ENCODE measurements around the gene GPR39.

Gene GPR39

GRCh38 chr2:132593171-132593570 lies 176.6 kb downstream of the GPR39 start:
- no peak for ATAC-seq
- TF ChIP-seq CSDC2 (CRISPR knock-in tag; IDR thresholded peaks at IDR 0.05): no peak
- no peak for TF ChIP-seq ARNTL (CRISPR knock-in tag; IDR thresholded peaks at IDR 0.05; ENCODE audit: borderline replicate concordance, low read depth)
- TF ChIP-seq TOX (CRISPR knock-in tag; IDR thresholded peaks at IDR 0.05; ENCODE audit: borderline replicate concordance): no peak
- TF ChIP-seq CREB5 (CRISPR knock-in tag; IDR thresholded peaks at IDR 0.05; ENCODE audit: low read depth): no peak
- no peak for TF ChIP-seq OSR1 (CRISPR knock-in tag; IDR thresholded peaks at IDR 0.05)
- no peak for TF ChIP-seq ZNF70 (CRISPR knock-in tag; IDR thresholded peaks at IDR 0.05)
- TF ChIP-seq GLIS3 (CRISPR knock-in tag; IDR thresholded peaks at IDR 0.05): no peak
- no peak for TF ChIP-seq POU6F1 (CRISPR knock-in tag; IDR thresholded peaks at IDR 0.05; ENCODE audit: borderline replicate concordance, low read depth)
- no peak for TF ChIP-seq TSHZ2 (CRISPR knock-in tag; IDR thresholded peaks at IDR 0.05)
- no peak for TF ChIP-seq SNAI2 (CRISPR knock-in tag; IDR thresholded peaks at IDR 0.05)
- TF ChIP-seq CSRNP3 (CRISPR knock-in tag; IDR thresholded peaks at IDR 0.05): no peak
- no peak for TF ChIP-seq RARB (CRISPR knock-in tag; IDR thresholded peaks at IDR 0.05)
- TF ChIP-seq ZFP3 (CRISPR knock-in tag; IDR thresholded peaks at IDR 0.05): no peak
- no peak for TF ChIP-seq ESRRG (CRISPR knock-in tag; IDR thresholded peaks at IDR 0.05)
- no peak for TF ChIP-seq BACH2 (CRISPR knock-in tag; IDR thresholded peaks at IDR 0.05; ENCODE audit: borderline replicate concordance)
- TF ChIP-seq PPARA (CRISPR knock-in tag; IDR thresholded peaks at IDR 0.05; ENCODE audit: borderline replicate concordance): no peak
- no peak for TF ChIP-seq PATZ1 (CRISPR knock-in tag; IDR thresholded peaks at IDR 0.05; ENCODE audit: borderline replicate concordance)
- TF ChIP-seq ZC3H10 (CRISPR knock-in tag; IDR thresholded peaks at IDR 0.05): no peak
- no peak for TF ChIP-seq ZNF8 (CRISPR knock-in tag; IDR thresholded peaks at IDR 0.05)
- no peak for TF ChIP-seq ZFP30 (CRISPR knock-in tag; IDR thresholded peaks at IDR 0.05)

- no peak for ATAC-seq
- TF ChIP-seq CREB5 (CRISPR knock-in tag; IDR thresholded peaks at IDR 0.05; ENCODE audit: low read depth) (no peak), ZFP3 (CRISPR knock-in tag; IDR thresholded peaks at IDR 0.05) (no peak), ZC3H10 (CRISPR knock-in tag; IDR thresholded peaks at IDR 0.05) (no peak), ARNTL (CRISPR knock-in tag; IDR thresholded peaks at IDR 0.05; ENCODE audit: borderline replicate concordance, low read depth) (no peak), PPARA (CRISPR knock-in tag; IDR thresholded peaks at IDR 0.05; ENCODE audit: borderline replicate concordance) (no peak), BACH2 (CRISPR knock-in tag; IDR thresholded peaks at IDR 0.05; ENCODE audit: borderline replicate concordance) (no peak), POU6F1 (CRISPR knock-in tag; IDR thresholded peaks at IDR 0.05; ENCODE audit: borderline replicate concordance, low read depth) (no peak), TCF4 (CRISPR knock-in tag; IDR thresholded peaks at IDR 0.05; ENCODE audit: borderline replicate concordance) (no peak), TSHZ2 (CRISPR knock-in tag; IDR thresholded peaks at IDR 0.05) (no peak), GLIS3 (CRISPR knock-in tag; IDR thresholded peaks at IDR 0.05) (no peak), RARB (CRISPR knock-in tag; IDR thresholded peaks at IDR 0.05) (no peak), CSDC2 (CRISPR knock-in tag; IDR thresholded peaks at IDR 0.05) (no peak), PATZ1 (CRISPR knock-in tag; IDR thresholded peaks at IDR 0.05; ENCODE audit: borderline replicate concordance) (no peak), SNAI2 (CRISPR knock-in tag; IDR thresholded peaks at IDR 0.05) (no peak)
Observed at GRCh38 chr2:132595186-132595585, 178.6 kb downstream of the GPR39 start.
